MM.1S (cell line): ENCODE measurements around the gene GSTM4.

Experiments used
- EZH2 ChIP-seq: fragments of 300-600 bp; sonication (generic); optimal IDR thresholded peaks from 2 replicates; pipeline ENCODE3; 2017; ENCODE audit warnings: low read depth, mild to moderate bottlenecking, antibody characterized with exemption, low read length, mixed read lengths
- EZH2phosphoT487 ChIP-seq: fragments of 300-600 bp; sonication (generic); IDR thresholded peaks from 2 replicates; pipeline ENCODE4 v1.6.1; 2018; ENCODE audit warnings: antibody characterized with exemption, low read length
- TF ChIP-seq, protein P1 (sequence below): fragments of 300-600 bp; sonication (generic); IDR thresholded peaks from 2 replicates; pipeline ENCODE4 v1.5.1; 2016; ENCODE audit warnings: antibody characterized with exemption, low read length, mixed read lengths

DNA sequence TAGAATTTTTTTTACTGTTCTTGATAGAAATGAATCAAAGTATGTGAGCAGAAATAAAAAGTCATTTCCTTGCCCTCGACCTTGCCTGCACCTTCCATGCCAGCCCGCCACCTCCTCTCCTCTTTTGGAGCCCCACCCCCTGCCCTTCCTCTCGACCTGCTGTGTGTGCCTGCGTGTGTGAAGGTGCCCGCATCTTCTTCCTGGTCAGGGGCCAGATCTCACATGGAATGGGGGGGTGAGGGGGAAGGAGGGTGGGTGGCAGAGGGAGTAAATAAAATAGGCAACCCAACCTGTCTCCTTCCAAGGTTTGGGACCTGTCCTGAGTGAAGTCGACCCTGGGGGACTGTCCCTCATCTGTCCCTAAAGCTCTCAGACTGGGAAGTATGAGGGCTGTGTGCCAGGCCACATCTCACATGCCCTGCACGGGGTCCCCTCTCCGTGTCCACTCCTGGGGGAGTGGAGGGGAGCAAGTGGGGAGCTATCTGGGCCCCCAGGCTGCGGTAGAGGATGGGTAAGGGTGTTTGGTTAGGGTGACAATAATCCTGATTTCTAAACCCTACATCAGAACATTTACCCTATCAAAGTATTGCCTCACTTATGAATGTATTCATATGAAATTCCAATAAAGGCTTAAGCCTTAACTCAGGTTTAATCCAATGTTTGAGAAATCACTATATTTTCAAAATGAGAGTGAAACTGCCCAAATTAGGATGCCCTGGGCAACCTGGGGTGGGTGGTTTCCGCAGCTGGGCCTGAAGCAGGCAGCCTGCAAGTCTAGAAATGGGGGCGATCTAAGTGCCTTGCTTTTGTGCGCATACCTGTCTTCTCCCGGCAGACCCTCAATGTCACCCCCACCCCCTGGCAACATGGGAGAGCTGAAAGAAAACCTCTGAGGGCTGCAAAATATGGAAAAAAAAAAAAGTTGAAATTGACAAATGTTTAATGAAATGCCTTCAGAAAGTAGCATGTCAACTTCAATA, 20.8 kb upstream of the GSTM4 start:
- TF ChIP-seq, protein P1, sequence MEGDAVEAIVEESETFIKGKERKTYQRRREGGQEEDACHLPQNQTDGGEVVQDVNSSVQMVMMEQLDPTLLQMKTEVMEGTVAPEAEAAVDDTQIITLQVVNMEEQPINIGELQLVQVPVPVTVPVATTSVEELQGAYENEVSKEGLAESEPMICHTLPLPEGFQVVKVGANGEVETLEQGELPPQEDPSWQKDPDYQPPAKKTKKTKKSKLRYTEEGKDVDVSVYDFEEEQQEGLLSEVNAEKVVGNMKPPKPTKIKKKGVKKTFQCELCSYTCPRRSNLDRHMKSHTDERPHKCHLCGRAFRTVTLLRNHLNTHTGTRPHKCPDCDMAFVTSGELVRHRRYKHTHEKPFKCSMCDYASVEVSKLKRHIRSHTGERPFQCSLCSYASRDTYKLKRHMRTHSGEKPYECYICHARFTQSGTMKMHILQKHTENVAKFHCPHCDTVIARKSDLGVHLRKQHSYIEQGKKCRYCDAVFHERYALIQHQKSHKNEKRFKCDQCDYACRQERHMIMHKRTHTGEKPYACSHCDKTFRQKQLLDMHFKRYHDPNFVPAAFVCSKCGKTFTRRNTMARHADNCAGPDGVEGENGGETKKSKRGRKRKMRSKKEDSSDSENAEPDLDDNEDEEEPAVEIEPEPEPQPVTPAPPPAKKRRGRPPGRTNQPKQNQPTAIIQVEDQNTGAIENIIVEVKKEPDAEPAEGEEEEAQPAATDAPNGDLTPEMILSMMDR = no peak
- TF ChIP-seq EZH2phosphoT487 (no peak), EZH2 (no peak)
